HG03378 (cell line): ENCODE data around the gene SLC25A23.
"Not testable (repeated sequence)": the region's sequence is repeated elsewhere in the genome, so short reads cannot be mapped to it uniquely, and the experiment has no call there.

Experiments used
- ATAC-seq: cut with Tn5 transposase; IDR thresholded peaks from one replicate; pipeline ENCODE4 v1.9.1; 2021; ENCODE audit warnings: mild to moderate bottlenecking, moderate library complexity; ENCODE audit not compliant: unreplicated experiment

SLC25A23 gene

GRCh38 chr19:6457958-6458694 lies 1.5 kb downstream of the SLC25A23 start:
- ATAC-seq = no peak

- ATAC-seq = no peak
Observed at GRCh38 chr19:6455924-6456323, 3.7 kb downstream of the SLC25A23 start.

- no peak for ATAC-seq
Observed at GRCh38 chr19:6453951-6454565, 5.5 kb downstream of the SLC25A23 start.

- ATAC-seq = no peak
Observed at GRCh38 chr19:6452899-6453298, 6.7 kb downstream of the SLC25A23 start.

GRCh38 chr19:6452223-6452614 lies 7.4 kb downstream of the SLC25A23 start:
- ATAC-seq = no peak

GRCh38 chr19:6451583-6452222 lies 7.9 kb downstream of the SLC25A23 start:
- ATAC-seq = no peak

GRCh38 chr19:6450166-6450565 lies 9.4 kb downstream of the SLC25A23 start:
- ATAC-seq = no peak

- ATAC-seq = no peak
Observed at GRCh38 chr19:6448045-6448444, 11.5 kb downstream of the SLC25A23 start.

GRCh38 chr19:6446452-6446851 lies 13.1 kb downstream of the SLC25A23 start:
- no peak for ATAC-seq

GRCh38 chr19:6443986-6444385 lies 15.6 kb downstream of the SLC25A23 start:
- ATAC-seq = no peak

- no peak for ATAC-seq
Observed at GRCh38 chr19:6442087-6442688, 17.4 kb downstream of the SLC25A23 start.

- ATAC-seq = no peak
Observed at GRCh38 chr19:6440905-6441304, 18.7 kb downstream of the SLC25A23 start.

- no peak for ATAC-seq
Observed at GRCh38 chr19:6439743-6440142, 19.8 kb downstream of the SLC25A23 start.

GRCh38 chr19:6433663-6434062 lies 25.9 kb downstream of the SLC25A23 start, which contains the start of gene SLC25A41:
Gene SLC25A41, minus strand, starts transcription at chr19:6433763. Its CDS starts 70 bp downstream, at chr19:6433693.
- no peak for ATAC-seq

GRCh38 chr19:6433165-6433564 lies 26.4 kb downstream of the SLC25A23 start:
- ATAC-seq = no peak

GRCh38 chr19:6431891-6432290 lies 27.7 kb downstream of the SLC25A23 start:
- ATAC-seq = no peak

GRCh38 chr19:6429419-6430221 lies 30.0 kb downstream of the SLC25A23 start:
- no peak for ATAC-seq

- ATAC-seq = not testable (repeated sequence)
Observed at GRCh38 chr19:6428692-6429418, 30.7 kb downstream of the SLC25A23 start.

GRCh38 chr19:6427131-6427530 lies 32.5 kb downstream of the SLC25A23 start:
- no peak for ATAC-seq
